GM18526 (cell line): ENCODE results near the gene WDR27.

Experiments used
- POLR2A ChIP-seq: IDR thresholded peaks from 3 replicates; pipeline ENCODE4 v1.6.1; 2011; ENCODE audit not compliant: insufficient read length; ENCODE audit errors: extremely low read depth

WDR27 gene

GRCh38 chr6:169520104-169520503 is 181.7 kb downstream of the WDR27 start:
- no peak for TF ChIP-seq POLR2A

GRCh38 chr6:169518451-169518850 is 183.4 kb downstream of the WDR27 start:
- TF ChIP-seq POLR2A: no peak

- no peak for TF ChIP-seq POLR2A
These were observed 188.2 kb downstream of the WDR27 start for GRCh38 chr6:169513478-169514193.

- TF ChIP-seq POLR2A: no peak
These were observed 191.0 kb downstream of the WDR27 start for GRCh38 chr6:169510871-169511270.

- TF ChIP-seq POLR2A: no peak
These were observed 193.4 kb downstream of the WDR27 start for GRCh38 chr6:169508452-169508851.

GRCh38 chr6:169503422-169504152 is 198.2 kb downstream of the WDR27 start:
- no peak for TF ChIP-seq POLR2A

GRCh38 chr6:169502445-169502844 is 199.4 kb downstream of the WDR27 start:
- no peak for TF ChIP-seq POLR2A

- TF ChIP-seq POLR2A: no peak
These were observed 200.0 kb downstream of the WDR27 start for GRCh38 chr6:169501777-169502313.

GRCh38 chr6:169501128-169501527 is 200.7 kb downstream of the WDR27 start:
- TF ChIP-seq POLR2A: no peak

GRCh38 chr6:169500688-169501087 is 201.1 kb downstream of the WDR27 start:
- TF ChIP-seq POLR2A: no peak

- no peak for TF ChIP-seq POLR2A
These were observed 202.0 kb downstream of the WDR27 start for GRCh38 chr6:169499848-169500247.

GRCh38 chr6:169498916-169499513 is 202.8 kb downstream of the WDR27 start:
- TF ChIP-seq POLR2A: no peak

- TF ChIP-seq POLR2A: no peak
These were observed 206.2 kb downstream of the WDR27 start for GRCh38 chr6:169495601-169496000.

- no peak for TF ChIP-seq POLR2A
These were observed 207.8 kb downstream of the WDR27 start for GRCh38 chr6:169494038-169494437.

- TF ChIP-seq POLR2A: no peak
These were observed 210.3 kb downstream of the WDR27 start for GRCh38 chr6:169491482-169491881.

- no peak for TF ChIP-seq POLR2A
These were observed 211.0 kb downstream of the WDR27 start for GRCh38 chr6:169490830-169491229.

- TF ChIP-seq POLR2A: no peak
These were observed 211.6 kb downstream of the WDR27 start for GRCh38 chr6:169490246-169490641.
